Endodermal cell (in vitro differentiated cells): ENCODE results near the gene EVX1. TPM values are rescaled to one million over a fixed set of nuclear protein-coding genes. Genes with fewer than 3 reads are reported as not detected.

Source experiments
- DNase-seq: peaks from one replicate; pipeline ENCODE4 v3.0.0-alpha.2; 2017
- H3K27ac ChIP-seq: 2 replicates; pipeline ENCODE4 v1.5.1; 2013; ENCODE audit warnings: mild to moderate bottlenecking, low read depth, low read length, moderate library complexity
- H3K27me3 ChIP-seq: 2 replicates; pipeline ENCODE4 v1.6.1; 2013; ENCODE audit warnings: mild to moderate bottlenecking, low read length, moderate library complexity; ENCODE audit not compliant: insufficient read depth, control insufficient read depth, poor library complexity, severe bottlenecking
- H3K36me3 ChIP-seq: 2 replicates; pipeline ENCODE4 v1.7.0; 2013; ENCODE audit warnings: mild to moderate bottlenecking, low read length, moderate library complexity; ENCODE audit not compliant: control insufficient read depth, insufficient read depth
- H3K4me1 ChIP-seq: one replicate; pipeline ENCODE4 v1.7.0; 2013; ENCODE audit warnings: low read length; ENCODE audit not compliant: control insufficient read depth, insufficient read depth
- H3K4me3 ChIP-seq: 2 replicates; pipeline ENCODE4 v1.5.1; 2013; ENCODE audit warnings: mild to moderate bottlenecking, low read length, moderate library complexity
- H3K9ac ChIP-seq: 2 replicates; pipeline ENCODE4 v1.6.1; 2013; ENCODE audit warnings: mild to moderate bottlenecking, low read length, moderate library complexity; ENCODE audit not compliant: poor library complexity, severe bottlenecking; ENCODE audit errors: extremely low read depth
- H3K9me3 ChIP-seq: 2 replicates; pipeline ENCODE4 v1.6.1; 2013; ENCODE audit warnings: mild to moderate bottlenecking, low read length, moderate library complexity; ENCODE audit not compliant: control insufficient read depth
- H3K27ac Mint-ChIP-seq: 2 replicates; pipeline ENCODE4 v1.8.0; 2020; ENCODE audit warnings: mixed read lengths
- H3K27me3 Mint-ChIP-seq: 2 replicates; pipeline ENCODE4 v1.8.0; 2021; ENCODE audit warnings: mild to moderate bottlenecking, mixed read lengths; ENCODE audit not compliant: insufficient read depth
- H3K36me3 Mint-ChIP-seq: 2 replicates; pipeline ENCODE4 v1.8.0; 2020; ENCODE audit warnings: low read depth, mixed read lengths
- H3K4me1 Mint-ChIP-seq: 2 replicates; pipeline ENCODE4 v1.8.0; 2020; ENCODE audit warnings: mixed read lengths
- H3K4me3 Mint-ChIP-seq: 2 replicates; pipeline ENCODE4 v1.8.0; 2020; ENCODE audit warnings: mild to moderate bottlenecking, moderate library complexity, mixed read lengths
- H3K9me3 Mint-ChIP-seq: 2 replicates; pipeline ENCODE4 v1.8.0; 2020; ENCODE audit warnings: mild to moderate bottlenecking, mixed read lengths
- WGBS, 2 experiments: methylation state at CpG; one replicate each; pipeline versions ENCODE4 v1.1.5 to v1.1.7; 2013; ENCODE audit warnings: missing lambda C conversion rate in 2 of 2, mixed read lengths in 1 of 2; ENCODE audit not compliant: insufficient coverage in 1 of 2, insufficient read length in 1 of 2; 5-methylcytosine and 5-hydroxymethylcytosine counted together
- total RNA-seq, 2 donors: library from RNA; stranded (reverse); fragmentation: NEBNext Ultra II Directional in 1 of 2; extraction: Animal tissue kit (Norgen Biotek cat#: 25700) in 1 of 2; gene quantifications; 2 replicates in 1 of 2; 3 replicates in 1 of 2; pipeline ENCODE4 v1.2.1, GENCODE V29; 2021
- TF ChIP-seq, protein P1 (sequence below): fragments of 200-600 bp; sonication (generic); conservative IDR thresholded peaks from 2 replicates; pipeline ENCODE4 v1.5.0; 2021; ENCODE audit warnings: antibody characterized with exemption, mild to moderate bottlenecking

The EVX1 gene
- total RNA-seq, 2 donors from 2014 or later: 4.9 to 10.7 TPM

DNA sequence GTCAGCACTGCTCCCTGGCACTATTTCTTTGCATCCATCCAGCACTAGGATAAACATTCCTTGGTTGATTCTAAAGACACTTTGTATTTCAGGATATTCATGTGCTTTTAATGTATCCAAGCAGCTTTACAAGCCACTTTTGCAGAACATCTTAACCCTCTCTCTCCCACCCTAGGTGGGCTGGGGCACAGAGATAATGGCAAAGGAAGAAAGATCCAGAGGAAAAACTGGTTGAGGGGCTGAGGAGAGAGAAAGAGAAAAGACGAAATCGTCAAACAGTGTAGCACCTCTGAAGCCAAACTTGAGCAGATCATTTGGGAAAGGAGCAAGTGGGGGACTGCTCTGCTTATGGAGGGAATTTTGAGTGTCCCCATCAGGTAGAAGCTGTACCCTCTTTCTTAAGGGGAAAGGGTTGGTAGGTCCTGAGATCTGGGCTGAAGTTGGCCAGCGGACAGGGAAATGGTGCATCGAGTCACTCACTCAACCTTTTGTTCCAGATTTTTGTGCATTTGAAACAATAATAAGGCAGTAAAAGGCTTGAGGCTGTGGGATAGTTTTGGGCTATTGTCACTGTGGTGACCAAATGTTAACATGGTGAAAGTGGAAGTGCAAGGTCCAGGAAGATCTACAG, 38.5 kb upstream of the EVX1 start:
- H3K4me1 ChIP-seq: peaks cover 4% of the 10 kb centered on the region
- no peak overlapping the region for H3K4me3 Mint-ChIP-seq
- H3K36me3 Mint-ChIP-seq: no peaks in the 10 kb centered on the region
- no peak overlapping the region for H3K4me3 ChIP-seq
- peaks cover 95% of the 10 kb centered on the region for H3K27me3 Mint-ChIP-seq
- no peaks in the 10 kb centered on the region for H3K9me3 Mint-ChIP-seq
- peaks cover 13% of the 10 kb centered on the region for H3K4me1 Mint-ChIP-seq
- H3K27ac Mint-ChIP-seq: no peak overlapping the region
- H3K27ac ChIP-seq: no peak overlapping the region
- no peaks in the 10 kb centered on the region for H3K9me3 ChIP-seq
- TF ChIP-seq, protein P1, sequence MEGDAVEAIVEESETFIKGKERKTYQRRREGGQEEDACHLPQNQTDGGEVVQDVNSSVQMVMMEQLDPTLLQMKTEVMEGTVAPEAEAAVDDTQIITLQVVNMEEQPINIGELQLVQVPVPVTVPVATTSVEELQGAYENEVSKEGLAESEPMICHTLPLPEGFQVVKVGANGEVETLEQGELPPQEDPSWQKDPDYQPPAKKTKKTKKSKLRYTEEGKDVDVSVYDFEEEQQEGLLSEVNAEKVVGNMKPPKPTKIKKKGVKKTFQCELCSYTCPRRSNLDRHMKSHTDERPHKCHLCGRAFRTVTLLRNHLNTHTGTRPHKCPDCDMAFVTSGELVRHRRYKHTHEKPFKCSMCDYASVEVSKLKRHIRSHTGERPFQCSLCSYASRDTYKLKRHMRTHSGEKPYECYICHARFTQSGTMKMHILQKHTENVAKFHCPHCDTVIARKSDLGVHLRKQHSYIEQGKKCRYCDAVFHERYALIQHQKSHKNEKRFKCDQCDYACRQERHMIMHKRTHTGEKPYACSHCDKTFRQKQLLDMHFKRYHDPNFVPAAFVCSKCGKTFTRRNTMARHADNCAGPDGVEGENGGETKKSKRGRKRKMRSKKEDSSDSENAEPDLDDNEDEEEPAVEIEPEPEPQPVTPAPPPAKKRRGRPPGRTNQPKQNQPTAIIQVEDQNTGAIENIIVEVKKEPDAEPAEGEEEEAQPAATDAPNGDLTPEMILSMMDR: no peak
- no peak for DNase-seq
- H3K9ac ChIP-seq: no peak overlapping the region
- peaks cover 97% of the 10 kb centered on the region for H3K27me3 ChIP-seq
- 7 to 17% methylated on average over 4 of the region's 4 CpGs for WGBS, 2 experiments
- H3K36me3 ChIP-seq: no peaks in the 10 kb centered on the region

DNA sequence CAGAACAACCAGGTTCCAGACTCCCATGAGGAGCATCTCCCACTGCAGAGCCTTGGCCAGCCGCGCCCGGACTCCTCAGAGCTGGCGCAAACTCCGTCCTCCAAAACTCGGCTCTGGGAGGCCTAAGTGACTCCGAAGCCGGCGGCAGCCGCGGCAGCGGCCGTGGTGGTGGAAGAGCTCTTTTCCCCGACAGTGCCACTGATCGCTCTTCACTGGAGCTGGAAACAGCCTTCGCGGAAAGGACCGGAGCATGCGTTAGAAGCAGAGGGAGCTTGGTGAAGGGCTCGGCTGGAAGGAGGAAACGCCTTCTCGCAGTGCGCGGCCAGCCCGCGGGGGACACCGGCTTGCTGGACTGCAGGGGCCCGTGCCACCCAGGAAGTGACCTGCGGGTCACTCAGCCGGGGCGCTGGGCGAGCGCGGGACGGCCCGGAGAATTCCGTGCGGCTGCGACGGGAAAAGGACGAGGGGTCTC, 37.7 kb upstream of the EVX1 start:
- Histone ChIP-seq H3K27ac (no peak overlapping the region), H3K9ac (no peak overlapping the region), H3K27me3 (peaks cover 100% of the 10 kb centered on the region), H3K4me1 (peaks cover 4% of the 10 kb centered on the region), H3K4me3 (peak overlapping the region; percentile 1), H3K9me3 (no peaks in the 10 kb centered on the region), H3K36me3 (no peaks in the 10 kb centered on the region)
- Mint-ChIP-seq H3K9me3 (no peaks in the 10 kb centered on the region), H3K27me3 (peaks cover 98% of the 10 kb centered on the region), H3K27ac (no peak overlapping the region), H3K4me3 (peak overlapping the region; percentile 30), H3K36me3 (no peaks in the 10 kb centered on the region), H3K4me1 (peaks cover 13% of the 10 kb centered on the region)
- 0 to 4% methylated on average over 12 to 41 of the region's 41 CpGs for WGBS, 2 experiments
- peak; percentile 77 for DNase-seq
- TF ChIP-seq, protein P1: no peak

DNA sequence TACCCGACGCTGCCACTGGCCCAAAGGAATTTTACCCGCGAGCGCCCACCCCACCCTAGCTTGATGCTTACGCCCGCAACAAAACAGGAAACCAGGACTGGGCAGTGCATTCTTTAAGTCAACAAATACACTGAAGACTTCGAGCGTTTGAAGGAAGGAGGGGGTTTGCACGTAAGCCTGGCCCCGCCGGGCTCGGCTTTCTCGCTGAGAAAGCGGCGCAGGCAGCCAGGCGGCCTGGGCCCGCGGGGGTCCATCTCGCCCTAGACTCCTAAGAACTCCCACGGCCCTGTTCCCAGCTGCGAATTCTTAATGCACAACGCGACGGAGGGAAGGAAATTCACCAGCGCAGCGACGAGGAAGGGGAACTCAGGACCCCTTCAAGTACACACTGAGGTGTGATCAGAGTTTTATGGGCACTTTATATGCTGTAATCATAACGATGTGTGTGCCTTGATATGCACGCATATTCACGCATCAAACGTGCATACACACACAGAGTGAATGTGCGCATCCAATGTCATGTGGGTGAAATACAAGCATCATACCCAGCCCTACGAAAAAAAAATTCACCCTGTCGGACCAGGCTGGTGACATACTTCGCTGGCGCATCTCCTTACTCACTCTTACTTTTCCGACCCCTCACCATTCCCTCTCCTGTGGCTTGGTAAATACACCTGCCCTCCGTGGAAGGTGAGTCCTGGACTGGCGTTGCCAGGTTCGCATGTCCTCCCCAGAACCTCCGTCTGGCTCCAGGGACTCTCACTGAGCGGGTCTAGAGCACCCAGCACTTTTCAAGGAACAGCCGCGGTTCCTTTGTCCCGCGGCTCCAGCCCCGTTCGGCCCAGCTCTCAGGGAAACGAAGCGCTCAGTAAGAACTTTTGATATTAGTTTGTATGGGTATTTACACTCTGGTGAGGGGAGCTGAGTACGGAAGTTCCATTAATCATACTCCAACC, 37.0 kb upstream of the EVX1 start:
- no peak overlapping the region for H3K27ac ChIP-seq
- no peak overlapping the region for H3K27ac Mint-ChIP-seq
- H3K9me3 Mint-ChIP-seq: no peaks in the 10 kb centered on the region
- H3K4me1 ChIP-seq: peaks cover 4% of the 10 kb centered on the region
- WGBS, 2 experiments: 1 to 3% methylated on average over 28 to 52 of the region's 52 CpGs
- H3K4me1 Mint-ChIP-seq: peaks cover 12% of the 10 kb centered on the region
- H3K9ac ChIP-seq: no peak overlapping the region
- H3K9me3 ChIP-seq: no peaks in the 10 kb centered on the region
- H3K36me3 Mint-ChIP-seq: no peaks in the 10 kb centered on the region
- no peaks in the 10 kb centered on the region for H3K36me3 ChIP-seq
- H3K27me3 Mint-ChIP-seq: peaks cover 100% of the 10 kb centered on the region
- DNase-seq: peak; percentile 68
- TF ChIP-seq, protein P1: no peak
- H3K4me3 Mint-ChIP-seq: peak overlapping the region; percentile 30
- peak overlapping the region; percentile 1 for H3K4me3 ChIP-seq
- H3K27me3 ChIP-seq: peaks cover 100% of the 10 kb centered on the region
